ENCODE data around the gene PAQR4.

The PAQR4 gene

DNA sequence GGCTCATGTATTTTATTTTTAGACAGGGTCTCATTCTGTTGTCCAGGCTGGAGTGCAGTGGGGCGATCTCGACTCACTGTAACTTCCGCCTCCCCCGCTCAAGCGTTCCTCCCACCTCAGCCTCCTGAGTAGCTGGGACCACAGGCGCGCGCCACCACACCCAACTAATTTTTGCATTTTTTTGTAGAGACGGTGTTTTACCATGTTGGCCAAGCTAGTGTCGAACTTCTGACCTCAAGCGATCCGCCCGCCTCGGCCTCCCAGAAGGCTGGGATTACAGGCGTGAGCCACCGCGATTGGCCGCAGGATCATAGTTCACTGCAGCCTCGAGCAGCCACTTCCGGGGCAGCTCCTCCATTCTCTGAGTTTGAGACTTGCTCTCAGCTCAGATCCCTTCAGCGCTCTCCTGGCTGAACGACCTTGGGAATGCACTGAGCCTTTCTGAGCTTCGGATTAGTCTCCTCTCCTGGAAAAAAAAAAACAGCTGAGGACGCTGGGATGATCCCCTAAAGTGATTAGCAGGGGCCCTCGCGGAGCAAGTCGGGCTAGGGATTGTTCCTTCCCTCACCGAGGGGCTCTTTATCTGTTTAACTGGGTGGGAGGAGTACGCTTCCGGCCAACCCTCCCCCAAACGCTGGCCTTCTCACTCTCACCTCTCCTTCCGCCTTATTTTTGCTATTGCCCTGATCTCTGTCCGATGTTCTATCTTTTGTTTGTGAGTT is 12.2 kb downstream of the PAQR4 start:
- DNase-seq, result no peak

DNA sequence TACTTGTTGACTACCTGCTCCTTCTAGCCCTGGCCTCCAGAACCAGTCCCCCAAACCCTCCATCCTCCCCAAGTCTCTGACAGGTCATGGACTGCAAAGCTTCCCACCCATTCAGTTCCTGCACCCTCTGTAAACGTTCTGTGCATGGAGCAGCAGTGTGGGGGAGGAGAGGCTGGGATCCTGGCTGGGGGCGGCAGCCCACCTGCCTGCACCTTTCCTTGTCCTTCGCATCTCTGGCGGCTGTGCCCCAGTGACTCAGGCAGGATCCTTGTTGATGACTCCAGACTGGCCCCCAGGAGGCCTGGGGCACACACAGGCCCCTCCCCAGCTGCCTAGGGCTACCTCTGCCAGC is 12.7 kb downstream of the PAQR4 start:
- no peak for DNase-seq

DNA sequence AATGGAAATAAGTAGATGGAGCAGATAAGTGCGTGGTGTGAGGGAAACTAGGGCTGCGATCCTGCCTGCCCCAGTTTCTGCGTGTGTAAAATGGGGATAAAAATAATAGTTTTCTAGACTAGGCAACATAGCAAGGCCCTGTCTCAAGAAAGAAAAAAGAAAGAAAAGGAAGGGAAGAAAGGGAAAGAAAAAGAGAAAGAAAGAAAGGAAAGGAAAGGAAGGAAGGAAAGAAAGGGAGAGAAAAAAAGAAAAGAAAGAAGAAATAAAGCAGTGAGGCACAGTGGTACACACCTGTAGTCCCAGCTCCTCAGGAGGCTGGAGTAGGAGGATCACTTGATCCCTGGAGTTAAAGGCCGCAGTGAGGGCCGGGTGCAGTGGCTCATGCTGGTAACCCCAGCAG is 13.3 kb downstream of the PAQR4 start:
- no peak for DNase-seq

DNA sequence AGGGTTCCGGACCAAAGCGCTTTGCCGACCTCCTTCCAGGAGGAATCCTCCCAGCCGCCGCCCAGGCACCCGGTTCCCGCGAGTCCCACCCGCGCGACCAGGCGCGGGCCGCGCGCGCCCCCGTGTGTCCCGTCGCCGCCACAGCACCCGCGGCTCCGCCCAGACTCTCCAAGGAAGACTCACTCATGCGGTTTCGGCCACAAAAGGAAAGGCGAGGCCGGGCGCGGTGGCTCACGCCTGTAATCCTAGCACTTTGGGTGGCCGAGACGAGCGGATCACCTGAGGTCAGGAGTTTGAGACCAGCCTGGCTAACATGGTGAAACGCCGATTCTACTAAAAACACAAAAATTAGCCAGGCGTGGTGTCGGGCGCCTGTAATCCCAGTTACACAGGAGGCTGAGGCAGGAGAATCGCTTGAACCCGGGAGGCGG is 14.6 kb downstream of the PAQR4 start:
- DNase-seq, result peak; percentile 54

DNA sequence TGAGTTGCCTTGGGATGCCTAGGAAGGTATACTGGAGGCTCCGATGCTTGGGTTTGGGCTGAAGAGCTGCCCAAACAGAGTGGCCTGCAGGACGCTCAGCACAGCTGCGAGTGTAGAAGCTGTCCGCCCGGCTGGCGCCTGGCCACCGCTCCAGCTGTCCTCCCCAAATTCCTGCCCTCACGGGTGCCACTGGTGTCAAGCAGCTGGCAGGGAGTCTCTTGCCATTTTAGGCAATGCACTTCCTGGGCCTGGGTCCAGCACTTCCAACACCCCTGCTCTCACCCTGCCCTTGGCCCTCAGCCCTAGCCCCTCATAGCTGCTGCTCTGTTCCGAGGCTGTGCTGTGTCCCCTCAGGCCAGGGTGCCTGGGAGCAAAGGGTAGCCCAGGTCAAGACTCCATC is 16.3 kb downstream of the PAQR4 start:
- no peak for DNase-seq

DNA sequence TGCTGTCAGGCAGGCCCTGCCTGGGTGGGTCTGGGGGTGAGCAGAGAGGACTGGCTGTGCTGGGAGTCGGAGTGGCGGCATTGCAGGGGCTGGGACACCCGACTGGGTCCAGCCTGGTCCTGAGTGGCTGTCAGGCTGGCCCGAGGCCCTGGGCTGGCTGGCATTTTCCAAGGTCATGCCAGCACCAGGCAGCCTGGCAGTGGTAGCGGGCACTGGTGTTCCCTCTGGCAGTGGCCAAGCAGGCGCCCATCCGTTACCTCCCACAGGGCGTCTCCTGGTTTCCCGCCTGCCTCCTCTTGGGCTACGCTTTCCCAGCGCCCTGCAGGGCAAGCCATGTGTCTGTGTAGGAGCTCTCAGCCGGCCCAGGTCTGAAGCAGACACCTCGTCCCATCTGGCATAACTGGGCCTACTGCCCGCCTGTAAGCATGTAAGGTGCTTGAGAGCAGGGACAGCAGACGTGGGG is 16.8 kb downstream of the PAQR4 start:
- peak; percentile 67 for DNase-seq

DNA sequence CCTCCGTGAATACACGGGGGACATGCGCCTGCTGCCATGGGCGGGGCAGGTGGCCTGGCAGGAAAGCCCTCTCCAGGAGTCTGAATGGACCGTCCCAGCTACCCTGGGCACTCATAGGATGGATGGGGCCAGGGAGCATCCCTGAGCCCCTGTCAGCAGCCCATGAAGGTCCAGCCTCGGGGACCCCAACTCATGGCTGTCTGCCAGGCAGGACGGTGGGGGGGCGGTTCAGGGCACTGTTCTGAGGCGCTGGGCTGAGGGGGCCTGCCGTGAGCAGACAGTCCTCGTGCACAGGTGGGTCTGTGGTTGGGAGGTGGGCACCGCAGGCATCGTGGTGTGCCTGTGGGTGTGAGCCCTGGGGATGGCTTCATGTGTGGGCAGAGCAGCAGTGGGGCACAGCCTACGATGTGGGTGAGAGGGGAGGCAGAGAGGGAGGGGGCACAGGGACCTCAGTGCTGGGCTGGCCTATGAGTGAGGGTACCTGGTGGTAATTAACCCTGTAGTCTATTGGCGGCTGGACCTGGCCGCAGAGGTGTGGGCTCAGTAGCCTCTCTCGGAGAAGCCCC is 17.6 kb downstream of the PAQR4 start:
- DNase-seq, result no peak

DNA sequence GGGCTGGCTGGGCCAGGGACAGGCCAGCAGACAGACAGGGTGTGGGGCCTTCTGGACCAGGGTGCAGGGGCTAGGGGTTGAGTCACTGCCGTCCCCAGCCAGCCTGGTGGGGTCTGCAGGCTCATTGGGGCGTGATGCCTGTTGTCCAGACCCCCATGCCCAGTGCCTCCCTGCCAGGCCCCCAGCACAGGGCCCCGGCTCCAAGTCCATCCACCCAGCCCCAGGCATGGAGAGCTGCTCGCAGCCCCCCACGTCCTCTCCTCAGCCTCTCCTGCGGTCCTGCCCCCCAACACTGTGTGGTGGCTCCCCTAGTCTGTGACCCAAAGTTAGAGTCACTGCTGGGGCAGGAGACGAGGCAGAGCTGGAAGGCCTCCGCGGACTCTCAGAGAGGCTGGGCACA is 18.1 kb downstream of the PAQR4 start:
- no peak for DNase-seq

DNA sequence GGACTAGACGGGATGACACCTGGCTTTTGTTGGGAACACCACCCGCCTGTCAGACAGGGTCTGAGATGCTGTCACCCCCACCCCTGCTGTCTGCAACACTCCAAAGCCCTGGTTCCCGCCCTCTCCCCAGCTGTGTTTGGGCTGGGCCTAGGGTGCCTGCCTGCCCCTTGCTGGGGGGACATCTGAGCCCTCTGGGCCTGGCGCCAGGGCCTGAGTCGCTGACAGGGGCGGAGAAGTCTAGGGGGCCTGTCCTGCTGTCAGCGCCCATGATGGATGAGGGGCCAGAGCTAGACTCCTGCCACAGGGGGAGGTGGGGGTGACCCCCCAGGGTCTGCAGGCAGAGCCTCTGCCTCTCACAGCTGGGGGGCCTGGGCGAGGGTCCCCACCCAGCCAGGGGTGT is 18.7 kb downstream of the PAQR4 start:
- DNase-seq, result peak; percentile 59

DNA sequence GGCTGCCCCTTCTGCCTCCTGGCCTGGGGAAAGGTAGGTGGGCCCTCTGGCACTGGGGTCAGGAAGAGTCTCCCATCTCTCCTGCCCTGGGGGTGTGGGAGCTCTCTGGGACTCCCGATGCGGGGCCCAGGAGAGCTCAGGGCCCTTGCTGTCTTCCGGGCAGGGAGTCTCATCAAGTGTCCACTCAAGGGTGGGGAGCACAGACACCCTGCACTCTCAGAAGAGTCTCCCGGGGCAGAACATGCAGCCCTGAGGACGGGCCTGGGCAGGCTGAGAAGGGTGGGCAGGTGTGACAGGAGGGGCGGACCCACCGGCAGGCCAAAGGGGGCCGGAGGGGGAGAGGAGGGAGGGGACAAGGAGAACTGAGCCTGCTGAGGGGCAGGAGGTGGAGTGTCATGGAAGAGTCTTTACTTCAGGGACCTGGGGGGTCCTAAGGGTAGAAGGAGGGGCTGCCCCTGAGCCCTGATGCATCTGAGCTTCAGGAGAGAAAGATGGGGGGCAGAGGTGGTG is 19.5 kb downstream of the PAQR4 start:
- DNase-seq, result no peak

DNA sequence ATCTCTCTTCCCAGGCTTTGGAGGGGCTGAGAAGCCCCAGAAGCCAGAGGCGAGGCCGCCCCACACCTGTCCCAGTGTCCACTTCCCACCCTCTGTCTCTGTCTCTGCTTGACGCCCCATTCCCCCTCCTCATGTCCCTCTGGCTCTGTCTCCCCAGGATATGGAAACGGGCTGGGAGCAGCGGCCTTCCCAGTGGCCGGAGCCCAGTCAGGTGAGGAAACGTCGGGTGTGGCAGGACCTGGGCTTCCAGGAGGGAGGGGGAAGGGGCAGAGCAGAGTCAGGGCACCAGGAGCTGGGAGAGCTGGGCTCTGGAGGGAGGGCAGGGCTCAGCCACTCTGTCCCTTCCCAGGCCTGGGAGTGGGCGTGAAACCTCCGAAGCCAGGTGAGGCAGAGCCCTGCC is 21.7 kb downstream of the PAQR4 start:
- DNase-seq, result no peak

DNA sequence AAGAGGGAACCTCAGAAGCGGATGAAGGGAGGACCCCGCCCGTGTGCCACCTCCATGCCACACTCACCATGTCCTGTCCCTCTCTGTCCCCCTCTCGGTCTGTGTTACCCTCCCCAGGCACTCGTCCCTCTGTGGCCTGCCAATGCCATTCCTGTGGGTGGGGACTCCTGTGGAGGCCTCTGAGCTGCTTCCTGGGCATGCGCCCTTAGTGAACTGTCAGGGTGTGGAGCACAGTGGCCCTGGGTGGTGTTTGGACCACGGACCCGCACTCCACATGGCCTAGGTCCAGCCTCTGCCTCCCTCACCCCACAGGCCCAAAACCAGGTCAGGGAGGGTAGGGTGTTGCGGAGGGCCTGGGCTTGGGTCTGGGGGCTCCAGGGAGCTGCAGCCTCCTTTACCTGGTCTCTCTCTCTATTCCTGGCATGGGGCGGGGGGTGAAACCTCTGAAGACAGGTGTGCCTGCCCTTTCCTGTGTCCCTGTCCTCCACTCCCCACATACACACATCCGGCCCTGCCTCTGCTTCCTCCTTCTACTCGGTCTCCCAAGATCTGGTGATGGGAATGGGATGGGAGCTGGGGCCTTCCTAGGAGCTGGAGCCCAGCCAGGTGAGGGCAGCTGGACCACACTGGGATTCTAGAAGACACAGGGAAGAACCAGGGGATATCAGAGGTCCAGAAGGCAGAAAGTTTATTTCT is 22.6 kb downstream of the PAQR4 start:
- DNase-seq, result no peak

DNA sequence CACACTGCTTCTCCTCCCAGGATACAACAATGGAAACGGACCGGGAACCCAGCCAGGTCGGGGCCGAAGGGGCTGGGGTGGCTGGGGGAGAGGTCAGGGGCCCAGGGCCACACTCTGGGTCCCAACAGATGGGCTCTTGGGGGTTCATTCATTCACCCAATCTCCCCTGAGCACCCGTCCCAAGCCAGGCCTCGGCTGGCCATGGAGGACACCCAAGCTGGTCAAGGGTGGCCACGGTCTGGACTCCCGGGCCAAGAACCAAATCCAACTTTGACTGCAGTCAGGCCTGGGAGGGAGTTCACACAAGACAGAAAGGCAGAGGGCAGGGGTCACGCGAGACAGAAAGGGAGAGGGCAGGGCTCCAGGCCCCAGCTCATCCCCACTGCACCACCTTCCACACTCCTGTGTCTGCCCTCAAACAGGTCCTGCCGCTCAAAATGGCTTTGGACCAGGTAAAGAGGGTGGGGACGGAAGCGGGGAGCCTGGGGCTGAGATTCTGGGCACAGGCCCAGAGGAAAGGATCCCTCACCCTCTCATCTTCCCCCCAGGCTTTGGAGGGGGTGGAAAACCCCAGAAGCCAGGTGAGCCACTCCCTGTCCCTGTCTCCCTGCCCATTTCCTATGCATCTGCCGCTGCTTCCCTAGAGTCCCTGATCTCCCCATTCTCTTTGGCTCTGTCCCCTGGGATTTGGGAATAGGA is 23.4 kb downstream of the PAQR4 start:
- DNase-seq, result no peak

DNA sequence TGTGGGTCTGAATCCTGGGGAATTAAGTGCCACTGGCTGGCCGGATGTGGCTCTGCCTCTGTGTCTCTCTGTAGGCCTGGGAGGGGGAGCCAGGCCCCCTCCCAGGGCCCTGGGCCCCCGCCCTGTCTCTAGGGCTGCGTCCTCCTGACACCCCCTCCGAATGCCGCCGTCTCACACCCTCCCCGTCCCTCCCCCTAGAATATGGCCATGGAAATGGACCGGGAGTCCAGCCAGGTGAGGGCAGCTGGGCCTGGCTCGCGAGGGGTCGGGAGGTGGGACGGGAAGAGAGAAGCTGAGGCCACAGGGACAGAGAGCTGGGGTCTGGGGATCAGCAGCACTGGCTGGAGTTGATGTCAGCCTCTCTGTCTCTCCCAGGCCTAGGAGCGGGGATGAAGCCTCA is 27.1 kb downstream of the PAQR4 start:
- no peak for DNase-seq

DNA sequence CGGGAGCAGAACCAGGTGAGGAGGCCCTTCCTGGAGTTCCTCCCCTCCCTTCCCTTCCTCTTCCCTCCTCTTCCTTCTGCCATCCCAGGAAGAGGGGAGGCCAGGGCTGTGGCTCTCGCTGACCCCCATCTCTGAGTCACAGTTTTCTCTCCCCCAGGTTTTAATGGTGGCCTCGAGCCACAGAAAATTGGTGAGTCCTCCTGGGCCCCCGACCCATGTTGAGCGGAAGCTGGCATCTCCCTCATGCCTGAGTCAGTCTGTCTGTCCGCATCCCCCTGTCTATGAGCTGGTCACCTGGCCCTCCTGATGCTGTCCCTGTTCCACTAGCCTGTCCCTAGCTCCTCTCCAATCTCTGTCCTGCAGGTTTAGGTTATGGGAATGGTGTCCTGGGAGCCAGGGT is 30.8 kb downstream of the PAQR4 start:
- no peak for DNase-seq

DNA sequence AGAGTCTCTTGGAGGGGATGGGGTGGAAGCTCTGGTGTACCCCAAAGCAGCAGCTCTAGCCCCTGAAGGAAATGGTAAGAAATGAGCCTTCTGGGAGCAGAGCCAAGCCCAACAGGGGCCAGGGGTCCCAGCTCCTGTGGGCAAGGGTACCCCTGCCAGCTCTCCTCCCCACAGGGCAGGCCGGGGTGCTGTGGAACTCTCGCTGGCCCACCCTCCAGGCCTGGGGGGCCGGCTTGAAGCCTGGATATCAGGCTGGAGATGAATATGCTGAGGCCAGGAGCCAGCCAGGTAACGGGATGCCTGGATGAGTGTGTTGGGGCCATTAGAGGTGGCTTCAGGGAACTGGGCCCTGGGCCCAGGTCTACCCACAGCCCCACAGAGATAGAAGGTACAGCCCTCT is 31.4 kb downstream of the PAQR4 start:
- DNase-seq, result no peak

DNA sequence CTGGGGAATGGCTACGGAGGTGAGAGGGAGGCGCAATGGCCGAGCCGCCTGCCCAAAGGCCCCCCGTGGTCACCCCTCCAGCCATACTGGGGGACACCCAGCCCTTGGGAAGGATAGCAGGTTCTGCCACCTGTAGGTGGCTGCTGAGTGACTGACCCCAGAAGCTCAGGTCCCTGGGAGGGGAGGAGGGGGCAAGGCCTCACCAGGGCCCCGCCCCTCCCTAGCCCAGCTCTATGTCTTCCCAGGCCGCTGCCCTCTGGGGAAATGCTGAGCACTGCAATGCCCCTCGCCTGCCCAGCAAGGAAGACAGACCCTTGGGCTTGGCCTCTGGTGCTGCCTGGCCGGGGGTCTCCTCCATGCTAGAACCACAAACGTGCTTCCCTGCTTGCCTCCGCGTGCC is 32.2 kb downstream of the PAQR4 start:
- no peak for DNase-seq

DNA sequence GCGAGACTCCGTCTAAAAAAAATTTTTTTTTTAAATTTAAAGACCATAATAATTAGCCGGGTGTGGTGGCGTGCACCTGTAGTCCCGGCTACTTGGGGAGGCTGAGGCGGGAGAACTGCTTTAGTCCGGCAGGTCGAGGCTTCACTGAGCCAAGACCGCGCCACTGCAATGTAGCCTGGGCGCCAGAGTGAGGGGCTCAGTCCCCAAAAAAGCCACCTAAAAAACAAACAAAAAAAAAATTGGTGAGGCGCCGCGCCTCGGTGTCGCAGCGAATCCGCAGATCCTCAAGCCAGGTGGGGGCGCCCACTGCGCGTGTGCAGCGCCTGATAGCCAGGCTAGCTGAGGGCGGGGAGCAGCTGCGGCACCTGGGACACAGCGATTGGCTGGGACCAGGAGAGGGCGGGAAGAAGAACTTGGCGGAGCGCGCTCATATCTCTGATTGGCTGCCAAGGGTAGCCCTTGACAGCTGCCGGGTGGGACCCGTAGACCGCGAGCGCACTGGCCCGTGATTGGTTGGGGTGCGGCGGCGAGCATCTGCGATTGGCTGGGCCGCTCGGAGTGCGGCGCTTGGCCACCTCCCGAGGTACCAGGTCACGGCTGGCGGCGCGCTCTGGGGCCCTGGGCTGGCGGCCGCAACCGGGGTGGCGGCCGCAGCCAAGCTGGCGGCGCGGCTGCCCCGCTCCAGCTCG is 34.6 kb downstream of the PAQR4 start:
- peak; percentile 97 for DNase-seq

DNA sequence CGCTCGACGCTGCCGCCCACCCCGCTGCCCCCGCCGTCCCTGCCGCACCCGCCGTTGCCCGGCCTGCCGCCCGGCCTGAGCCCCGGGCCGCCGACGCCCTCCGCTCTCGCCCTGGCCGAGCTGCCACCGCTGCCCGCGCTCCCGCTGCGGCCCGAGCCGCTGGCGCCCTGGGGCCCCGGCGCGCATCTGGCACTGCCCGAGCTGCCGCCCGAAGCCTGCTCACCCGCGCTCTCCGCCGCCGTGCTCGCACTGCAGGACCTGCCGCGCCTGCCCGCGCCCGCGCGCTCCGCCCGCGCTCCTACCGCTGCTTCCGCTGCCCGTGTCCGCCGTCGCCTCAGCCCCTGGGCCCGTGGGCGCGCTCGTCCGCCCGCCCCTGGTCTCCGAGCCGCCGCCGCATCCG is 35.2 kb downstream of the PAQR4 start:
- DNase-seq, result no peak

DNA sequence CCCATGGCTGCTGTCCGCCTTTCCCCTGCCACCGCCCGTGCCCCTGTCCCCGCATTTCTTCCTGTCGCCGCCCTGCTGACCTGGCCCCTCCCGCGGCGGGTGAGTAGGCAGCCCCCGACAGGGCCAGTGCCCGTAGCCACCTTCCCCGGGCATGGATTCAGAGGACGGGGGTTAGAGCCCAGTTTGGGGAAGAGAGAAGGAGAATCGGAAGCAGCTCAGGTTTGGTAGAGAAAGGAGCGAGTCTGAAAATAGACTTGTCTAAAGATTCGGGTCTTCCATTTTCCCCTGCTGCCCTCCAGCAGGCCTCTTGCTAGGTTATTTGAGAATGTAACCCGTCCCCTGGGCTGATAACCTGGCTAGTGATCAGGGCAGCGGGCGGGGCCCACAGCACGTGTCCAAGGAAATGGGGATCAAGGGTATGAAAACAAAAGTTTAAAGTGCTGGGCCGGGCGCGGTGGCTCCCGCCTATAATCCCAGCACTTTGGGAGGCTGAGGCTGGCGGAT is 35.7 kb downstream of the PAQR4 start:
- no peak for DNase-seq

DNA sequence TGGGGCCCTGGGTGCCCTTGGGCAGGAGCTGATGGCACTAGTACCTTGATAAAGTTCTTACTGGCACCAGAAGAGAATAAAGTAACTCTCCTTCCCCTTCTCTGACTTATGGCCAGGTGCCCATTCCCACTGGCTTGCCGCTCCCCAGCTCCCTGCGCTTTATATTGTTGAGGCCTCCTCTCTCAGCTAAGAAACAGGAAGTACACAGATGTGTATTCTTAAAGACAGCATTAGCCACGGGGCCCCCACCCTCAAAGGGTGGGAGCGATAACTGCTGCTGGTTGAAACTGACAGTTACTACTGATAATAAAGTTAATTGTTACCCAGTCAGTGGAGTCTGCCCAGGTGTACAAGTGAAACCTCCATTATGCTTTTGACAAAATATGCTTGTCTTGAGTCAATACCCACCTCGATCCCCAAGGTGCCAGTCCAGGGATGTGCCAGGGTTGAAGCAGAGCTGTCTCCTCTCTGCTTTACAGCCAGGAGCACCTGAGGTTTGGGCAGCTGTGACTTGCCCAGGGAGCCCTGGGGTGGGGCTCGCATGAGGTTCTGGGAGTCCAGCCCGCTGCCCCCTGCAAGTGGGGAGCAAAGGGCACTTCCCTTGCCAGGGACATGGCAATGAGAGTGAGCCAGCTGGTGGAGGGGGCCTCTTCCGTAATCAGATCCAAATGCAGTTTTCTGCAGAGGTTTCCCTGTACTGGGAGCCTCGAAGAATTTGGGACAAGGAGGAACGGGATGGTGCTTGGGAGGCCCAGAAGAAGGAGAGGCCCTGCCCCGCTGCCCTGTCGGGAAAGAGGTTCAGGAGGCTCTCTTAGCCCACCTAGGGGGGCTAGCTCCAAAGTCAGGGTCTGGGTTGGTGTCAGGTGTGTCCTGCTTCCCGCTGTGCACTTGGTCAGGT is 38.2 kb downstream of the PAQR4 start:
- no peak for DNase-seq
